ENCODE results near the gene RYR1. TPM values are rescaled to one million over a fixed set of nuclear protein-coding genes. Genes with fewer than 3 reads are reported as not detected.

Gene RYR1
- total RNA-seq, 2 experiments from 2014 or later = 0.54 to 1.4 TPM

- no peak overlapping the region for H3K4me2 ChIP-seq (ENCODE audit: low read length)
- no peaks in the 10 kb centered on the region for H3K9me3 ChIP-seq (ENCODE audit: low read length)
- H3K9me2 ChIP-seq (ENCODE audit: insufficient read depth, low read length) = no peaks in the 10 kb centered on the region
- intact Hi-C loops (cut with micrococcal nuclease; ENCODE audit: unreplicated experiment) = loop anchor here (10.0 kb wide), 1 partner anchor 175 kb away; no protein-coding TSS in a partner anchor
- CTCF ChIA-PET (ENCODE audit: unreplicated experiment) = no interaction called here
- no peak for DNase-seq (ENCODE audit: low spot score)
- H3K79me2 ChIP-seq (ENCODE audit: insufficient read depth, low read depth, low read length) = no peaks in the 10 kb centered on the region
- peaks cover 16% of the 10 kb centered on the region for H3K4me1 ChIP-seq (ENCODE audit: insufficient read depth, low read length, poor library complexity, severe bottlenecking)
- TF ChIP-seq EZH2phosphoT487 (IDR thresholded peaks at IDR 0.05; ENCODE audit: borderline replicate concordance, low read depth, low read length) (no peak), CTCF (conservative IDR thresholded peaks at IDR 0.05; ENCODE audit: low read length) (no peak)
- no peak overlapping the region for H3K27ac ChIP-seq (ENCODE audit: low read depth, low read length, poor library complexity, severe bottlenecking)
- BruUV-seq (replicated peaks) = no TSS peak
- no peak overlapping the region for H3K4me3 ChIP-seq (ENCODE audit: low read depth, low read length, poor library complexity, severe bottlenecking)
- POLR2A ChIA-PET = no interaction called here
- no peaks in the 10 kb centered on the region for H4K20me1 ChIP-seq (ENCODE audit: insufficient read depth, low read length)
- no peak overlapping the region for H2AFZ ChIP-seq (ENCODE audit: low read length)
- H3K36me3 ChIP-seq (ENCODE audit: insufficient read depth, low read length) = no peaks in the 10 kb centered on the region
Observed at GRCh38 chr19:38549942-38550341, 116.5 kb downstream of the RYR1 start.

DNA sequence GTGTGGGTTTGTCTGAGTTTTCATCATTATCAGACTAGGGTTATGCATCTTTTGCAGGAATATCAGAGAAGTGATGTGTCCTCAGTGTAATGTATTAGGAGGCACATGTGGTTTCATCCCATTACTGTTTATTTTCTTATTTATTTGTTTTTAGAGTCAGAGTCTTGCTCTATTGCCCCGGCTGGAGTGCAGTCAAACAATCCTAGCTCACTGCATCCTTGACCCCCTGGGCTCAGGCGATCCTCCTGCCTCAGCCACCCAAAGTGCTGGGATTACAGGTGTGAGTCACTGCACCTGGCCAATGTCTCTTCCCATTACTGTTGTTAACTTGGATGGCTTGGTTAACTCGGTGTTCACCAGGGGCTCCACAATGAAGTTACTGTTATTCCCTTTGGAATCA lies 116.9 kb downstream of the RYR1 start:
- ChIA-PET CTCF (ENCODE audit: unreplicated experiment) (no interaction called here), POLR2A (interaction anchor here (1.6 kb wide), 1 partner anchor 69 kb away, joined by 3 read pairs; the partner anchor contains the start of gene EIF3K)
- no TSS peak for BruUV-seq (replicated peaks)

More for the DNA sequence above, 116.9 kb downstream of the RYR1 start:
- Histone ChIP-seq H3K79me2 (ENCODE audit: insufficient read depth, low read depth, low read length) (no peaks in the 10 kb centered on the region), H4K20me1 (ENCODE audit: insufficient read depth, low read length) (no peaks in the 10 kb centered on the region), H3K36me3 (ENCODE audit: insufficient read depth, low read length) (no peaks in the 10 kb centered on the region), H3K9me3 (ENCODE audit: low read length) (no peaks in the 10 kb centered on the region), H3K4me3 (ENCODE audit: low read depth, low read length, poor library complexity, severe bottlenecking) (no peak overlapping the region), H2AFZ (ENCODE audit: low read length) (no peak overlapping the region), H3K27ac (ENCODE audit: low read depth, low read length, poor library complexity, severe bottlenecking) (no peak overlapping the region), H3K9me2 (ENCODE audit: insufficient read depth, low read length) (no peaks in the 10 kb centered on the region), H3K4me1 (ENCODE audit: insufficient read depth, low read length, poor library complexity, severe bottlenecking) (peaks cover 17% of the 10 kb centered on the region), H3K4me2 (ENCODE audit: low read length) (no peak overlapping the region)
- no peak for DNase-seq (ENCODE audit: low spot score)
- TF ChIP-seq CTCF (conservative IDR thresholded peaks at IDR 0.05; ENCODE audit: low read length) = no peak
- TF ChIP-seq EZH2phosphoT487 (IDR thresholded peaks at IDR 0.05; ENCODE audit: borderline replicate concordance, low read depth, low read length) = no peak
- intact Hi-C loops (cut with micrococcal nuclease; ENCODE audit: unreplicated experiment) = no loop called here

Measured in OCI-LY7 (cell line).